Activated CD4-positive, CD25-positive, alpha-beta regulatory T cell treated with anti-CD3 and anti-CD28 coated beads, Interleukin-2, amount 50 U/mL, for 16 hours (primary cell): ENCODE results near the gene UBE2L3.
"Not testable (repeated sequence)": the region's sequence is repeated elsewhere in the genome, so short reads cannot be mapped to it uniquely, and the experiment has no call there.

Source experiments
- DNase-seq: peaks from one replicate; pipeline ENCODE4 v3.0.0-alpha.2; 2020; ENCODE audit warnings: low read depth, low spot score

Gene UBE2L3

GRCh38 chr22:21642584-21643448 is 75.3 kb downstream of the UBE2L3 start:
- DNase-seq: peak; percentile 38

GRCh38 chr22:21643533-21644357 is 76.2 kb downstream of the UBE2L3 start:
- no peak for DNase-seq

- DNase-seq: not testable (repeated sequence)
Observed at GRCh38 chr22:21645513-21645912, 78.0 kb downstream of the UBE2L3 start.

- peak; percentile 64 for DNase-seq
Observed at GRCh38 chr22:21646608-21647590, 79.4 kb downstream of the UBE2L3 start.

- DNase-seq: no peak
Observed at GRCh38 chr22:21650280-21650679, 82.8 kb downstream of the UBE2L3 start.

GRCh38 chr22:21650823-21651520 is 83.5 kb downstream of the UBE2L3 start:
- no peak for DNase-seq

GRCh38 chr22:21651521-21652009 is 84.1 kb downstream of the UBE2L3 start:
- DNase-seq: no peak

GRCh38 chr22:21652010-21652546 is 84.6 kb downstream of the UBE2L3 start:
- peak; percentile 76 for DNase-seq

- DNase-seq: no peak
Observed at GRCh38 chr22:21652547-21653545, 85.3 kb downstream of the UBE2L3 start.

GRCh38 chr22:21657020-21657359 is 89.5 kb downstream of the UBE2L3 start:
- no peak for DNase-seq

- DNase-seq: peak; percentile 62
Observed at GRCh38 chr22:21657360-21658032, 90.0 kb downstream of the UBE2L3 start.

GRCh38 chr22:21659864-21660525 is 92.5 kb downstream of the UBE2L3 start:
- DNase-seq: no peak

GRCh38 chr22:21660904-21661303 is 93.4 kb downstream of the UBE2L3 start:
- no peak for DNase-seq

GRCh38 chr22:21661991-21662390 is 94.5 kb downstream of the UBE2L3 start:
- DNase-seq: no peak

- DNase-seq: no peak
Observed at GRCh38 chr22:21663738-21664137, 96.2 kb downstream of the UBE2L3 start.

- DNase-seq: no peak
Observed at GRCh38 chr22:21665047-21665851, 97.7 kb downstream of the UBE2L3 start.

- no peak for DNase-seq
Observed at GRCh38 chr22:21666786-21667185, 99.3 kb downstream of the UBE2L3 start.
